Sigmoid colon (tissue), 7 donors: Measurements from ENCODE around the gene LTBP3. TPM values are rescaled to one million over a fixed set of nuclear protein-coding genes. Genes with fewer than 3 reads are reported as not detected.
A peak's percentile ranks its signal among the peaks of the same experiment; 100 is the strongest.

ENCODE experiments used
- DNase-seq: peaks from one replicate; pipeline ENCODE4 v3.0.0-alpha.2; 2019
- H3K27ac ChIP-seq, 4 donors: fragments of 200-600 bp; sonication (generic); one replicate each; pipeline ENCODE4 v1.5.1; 2016 to 2019; ENCODE audit warnings: mild to moderate bottlenecking in 1 of 4
- H3K27me3 ChIP-seq, 3 donors: fragments of 200-600 bp; sonication (generic); one replicate each; pipeline ENCODE4 v1.5.1; 2019; ENCODE audit warnings: mild to moderate bottlenecking in 1 of 3
- H3K36me3 ChIP-seq, 4 donors: fragments of 200-600 bp; sonication (generic); one replicate each; pipeline ENCODE4 v1.5.1; 2016 to 2019
- H3K4me1 ChIP-seq, 4 donors: fragments of 200-600 bp; sonication (generic); one replicate each; pipeline ENCODE4 v1.5.1; 2017 to 2019
- H3K4me3 ChIP-seq, 4 donors: fragments of 200-600 bp; sonication (generic); one replicate each; pipeline ENCODE4 v1.5.1; 2017 to 2019; ENCODE audit warnings: mild to moderate bottlenecking in 2 of 4, moderate library complexity in 1 of 4
- H3K9me3 ChIP-seq, 4 donors: fragments of 200-600 bp in 3 of 4; sonication (generic) in 3 of 4; one replicate each; pipeline versions ENCODE4 v1.5.1 to v1.6.1; 2013 to 2019
- CTCF ChIP-seq, 4 experiments: fragments of 450-650 bp in 3 of 4; fragments of 200-600 bp in 1 of 4; IDR thresholded peaks; one replicate each; pipeline ENCODE4 v1.5.1; 2016 to 2019; ENCODE audit warnings: antibody characterized with exemption in 4 of 4, mild to moderate bottlenecking in 3 of 4, moderate library complexity in 2 of 4
- EP300 ChIP-seq, 4 donors: sonication (generic); formaldehyde crosslinking; IDR thresholded peaks; one replicate each; pipeline ENCODE4 v1.6.1; 2017; ENCODE audit warnings: antibody characterized with exemption in 4 of 4
- POLR2A ChIP-seq, 2 donors: fragments of 450-650 bp; IDR thresholded peaks; one replicate each; pipeline ENCODE4 v1.6.1; 2016; ENCODE audit warnings: antibody characterized with exemption in 2 of 2, mild to moderate bottlenecking in 2 of 2, moderate library complexity in 2 of 2
- POLR2AphosphoS5 ChIP-seq, 4 donors: sonication (generic); formaldehyde crosslinking; IDR thresholded peaks; one replicate each; pipeline ENCODE4 v1.6.1; 2017; ENCODE audit warnings: antibody characterized with exemption in 4 of 4
- WGBS, 2 donors: extraction: QIAGEN DNeasy Blood & Tissue Kit; methylation state at CpG; one replicate each; pipeline ENCODE4 v1.1.7; 2013; 5-methylcytosine and 5-hydroxymethylcytosine counted together
- intact Hi-C: fragments of 100-400 bp; cut with DNase I; formaldehyde crosslinking; loops from one replicate; pipeline ENCODE4 v1.15.1; 2023
- polyA plus RNA-seq, 3 donors: library from polyadenylated mRNA; stranded (reverse); fragments of 200-250 nt; gene quantifications; one replicate each; pipeline ENCODE4 v1.2.3, GENCODE V29; 2013
- total RNA-seq, 4 donors: library from RNA; depleted of rRNA; stranded (reverse); fragments of >200 nt; gene quantifications; one replicate each; pipeline ENCODE4 v1.1.0, GENCODE V29; 2016
- donor health status: healthy with polysubstance abuse.
- donor health status: Bipolar disorder and iron deficiency.
- donor health status: healthy.

The LTBP3 gene
- total and polyA plus RNA-seq, 7 donors = 3.9 to 268 (median 79.6) TPM

GRCh38 chr11:65586247-65586630 lies 28.1 kb upstream of the LTBP3 start:
- H3K36me3 ChIP-seq = peaks cover 23 to 78% (median 44%) of the 10 kb centered on the region in 4 donors
- peaks cover 0 to 71% (median 56%) of the 10 kb centered on the region in 4 donors for H3K4me1 ChIP-seq
- H3K9me3 ChIP-seq = no peaks in the 10 kb centered on the region
- H3K4me3 ChIP-seq = no peak overlapping the region
- H3K27ac ChIP-seq = peak overlapping the region; percentile 77 to 98 (median 82)
- TF ChIP-seq EP300 (IDR thresholded peaks at IDR 0.05) (no peak), POLR2AphosphoS5 (IDR thresholded peaks at IDR 0.05) (no peak), POLR2A (IDR thresholded peaks at IDR 0.05) (no peak)
- no peak for DNase-seq
- intact Hi-C loops = no loop called here
- 88 to 91% methylated on average over 4 of the region's 4 CpGs for WGBS, 2 donors
- H3K27me3 ChIP-seq = no peaks in the 10 kb centered on the region

- H3K27ac ChIP-seq = peak overlapping the region; percentile 77 to 98 (median 82)
- TF ChIP-seq POLR2AphosphoS5 (IDR thresholded peaks at IDR 0.05) (peak in 2 of 4 donors; percentile 2 to 28), CTCF (IDR thresholded peaks at IDR 0.05) (no peak), EP300 (IDR thresholded peaks at IDR 0.05) (no peak), POLR2A (IDR thresholded peaks at IDR 0.05) (no peak)
- H3K36me3 ChIP-seq = peaks cover 30 to 78% (median 44%) of the 10 kb centered on the region in 4 donors
- DNase-seq = no peak
- H3K4me1 ChIP-seq = peaks cover 0 to 74% (median 57%) of the 10 kb centered on the region in 4 donors
- no peaks in the 10 kb centered on the region for H3K9me3 ChIP-seq
- intact Hi-C loops = no loop called here
- H3K27me3 ChIP-seq = no peaks in the 10 kb centered on the region
- WGBS, 2 donors = 89 to 90% methylated on average over 51 of the region's 51 CpGs
- H3K4me3 ChIP-seq = no peak overlapping the region
These were observed 27.5 kb upstream of the LTBP3 start for GRCh38 chr11:65585396-65586246.

- no peaks in the 10 kb centered on the region for H3K9me3 ChIP-seq
- TF ChIP-seq CTCF (IDR thresholded peaks at IDR 0.05) (no peak), POLR2AphosphoS5 (IDR thresholded peaks at IDR 0.05) (peak in 2 of 4 donors; percentile 6 to 22), EP300 (IDR thresholded peaks at IDR 0.05) (no peak), POLR2A (IDR thresholded peaks at IDR 0.05) (no peak)
- no peak for DNase-seq
- no peak overlapping the region for H3K4me3 ChIP-seq
- peaks cover 0 to 75% (median 57%) of the 10 kb centered on the region in 4 donors for H3K4me1 ChIP-seq
- H3K27me3 ChIP-seq = no peaks in the 10 kb centered on the region
- intact Hi-C loops = no loop called here
- 68 to 77% methylated on average over 46 of the region's 46 CpGs for WGBS, 2 donors
- peaks cover 37 to 78% (median 49%) of the 10 kb centered on the region in 4 donors for H3K36me3 ChIP-seq
- H3K27ac ChIP-seq = peak overlapping the region; percentile 46 to 98 (median 79)
These were observed 26.6 kb upstream of the LTBP3 start for GRCh38 chr11:65584723-65585171.

- intact Hi-C loops = no loop called here
- no peak overlapping the region for H3K4me3 ChIP-seq
- TF ChIP-seq POLR2AphosphoS5 (IDR thresholded peaks at IDR 0.05) = peak in 1 of 4 donors; percentile 22
- no peak for TF ChIP-seq EP300 (IDR thresholded peaks at IDR 0.05)
- no peaks in the 10 kb centered on the region for H3K27me3 ChIP-seq
- WGBS, 2 donors = 84 to 85% methylated on average over 8 of the region's 8 CpGs
- peaks cover 0 to 75% (median 58%) of the 10 kb centered on the region in 4 donors for H3K4me1 ChIP-seq
- H3K36me3 ChIP-seq = peaks cover 43 to 78% (median 52%) of the 10 kb centered on the region in 4 donors
- H3K9me3 ChIP-seq = no peaks in the 10 kb centered on the region
- no peak for DNase-seq
- peak overlapping the region; percentile 46 to 98 (median 79) for H3K27ac ChIP-seq
These were observed 25.9 kb upstream of the LTBP3 start for GRCh38 chr11:65584106-65584505.

GRCh38 chr11:65583589-65583988 lies 25.4 kb upstream of the LTBP3 start:
- Histone ChIP-seq H3K27me3 (no peaks in the 10 kb centered on the region), H3K4me1 (peaks cover 0 to 75% (median 60%) of the 10 kb centered on the region in 4 donors), H3K9me3 (no peaks in the 10 kb centered on the region), H3K4me3 (no peak overlapping the region), H3K36me3 (peaks cover 45 to 78% (median 50%) of the 10 kb centered on the region in 4 donors), H3K27ac (peak overlapping the region in 3 of 4 donors; percentile 18 to 98 (median 81))
- intact Hi-C loops = no loop called here
- TF ChIP-seq POLR2A (IDR thresholded peaks at IDR 0.05) (no peak), CTCF (IDR thresholded peaks at IDR 0.05) (no peak), EP300 (IDR thresholded peaks at IDR 0.05) (no peak), POLR2AphosphoS5 (IDR thresholded peaks at IDR 0.05) (no peak)
- DNase-seq = no peak
- 91 to 93% methylated on average over 10 of the region's 10 CpGs for WGBS, 2 donors
